GM23248 (cell line): ENCODE data around the gene ING1.

ENCODE experiments used
- EZH2 ChIP-seq: fragments of 200-600 bp; sonication (generic); IDR thresholded peaks from 2 replicates; pipeline ENCODE4 v1.6.1; 2018; ENCODE audit warnings: antibody characterized with exemption, mild to moderate bottlenecking; ENCODE audit not compliant: insufficient read depth, poor library complexity, severe bottlenecking
- EZH2phosphoT487 ChIP-seq: fragments of 200-600 bp; sonication (generic); IDR thresholded peaks from 2 replicates; pipeline ENCODE4 v1.6.1; 2018; ENCODE audit warnings: antibody characterized with exemption, moderate library complexity, mild to moderate bottlenecking, low read depth; ENCODE audit not compliant: insufficient read depth

GRCh38 chr13:110669036-110669435 is 44.5 kb upstream of the ING1 start:
- no peak for TF ChIP-seq EZH2
- TF ChIP-seq EZH2phosphoT487, result no peak
